Measurements from ENCODE around the gene MLH3. TPM values are rescaled to one million over a fixed set of nuclear protein-coding genes. Genes with fewer than 3 reads are reported as not detected.
A peak's percentile ranks its signal among the peaks of the same experiment; 100 is the strongest.

The MLH3 gene
- total RNA-seq, 3 donors from 2014 or later = 31.8 to 53.1 (median 42.9) TPM

GRCh38 chr14:75077794-75078193, 26.5 kb upstream of the MLH3 start:
- Histone ChIP-seq H3K36me3 (no peaks in the 10 kb centered on the region), H3K4me1 (no peaks in the 10 kb centered on the region), H3K27me3 (no peaks in the 10 kb centered on the region), H3K9me3 (no peaks in the 10 kb centered on the region), H3K27ac (no peak overlapping the region), H3K4me3 (no peak overlapping the region)
- intact Hi-C loops (cut with DNase I; ENCODE audit: low total_unique reads) = no loop called here
- DNase-seq (ENCODE audit: low spot score in 2 of 2) = no peak
- no peak for TF ChIP-seq POLR2AphosphoS5 (IDR thresholded peaks at IDR 0.05)
- TF ChIP-seq, protein P1, sequence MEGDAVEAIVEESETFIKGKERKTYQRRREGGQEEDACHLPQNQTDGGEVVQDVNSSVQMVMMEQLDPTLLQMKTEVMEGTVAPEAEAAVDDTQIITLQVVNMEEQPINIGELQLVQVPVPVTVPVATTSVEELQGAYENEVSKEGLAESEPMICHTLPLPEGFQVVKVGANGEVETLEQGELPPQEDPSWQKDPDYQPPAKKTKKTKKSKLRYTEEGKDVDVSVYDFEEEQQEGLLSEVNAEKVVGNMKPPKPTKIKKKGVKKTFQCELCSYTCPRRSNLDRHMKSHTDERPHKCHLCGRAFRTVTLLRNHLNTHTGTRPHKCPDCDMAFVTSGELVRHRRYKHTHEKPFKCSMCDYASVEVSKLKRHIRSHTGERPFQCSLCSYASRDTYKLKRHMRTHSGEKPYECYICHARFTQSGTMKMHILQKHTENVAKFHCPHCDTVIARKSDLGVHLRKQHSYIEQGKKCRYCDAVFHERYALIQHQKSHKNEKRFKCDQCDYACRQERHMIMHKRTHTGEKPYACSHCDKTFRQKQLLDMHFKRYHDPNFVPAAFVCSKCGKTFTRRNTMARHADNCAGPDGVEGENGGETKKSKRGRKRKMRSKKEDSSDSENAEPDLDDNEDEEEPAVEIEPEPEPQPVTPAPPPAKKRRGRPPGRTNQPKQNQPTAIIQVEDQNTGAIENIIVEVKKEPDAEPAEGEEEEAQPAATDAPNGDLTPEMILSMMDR (IDR thresholded peaks at IDR 0.05) = no peak
- TF ChIP-seq POLR2A (IDR thresholded peaks at IDR 0.05) = no peak

DNA sequence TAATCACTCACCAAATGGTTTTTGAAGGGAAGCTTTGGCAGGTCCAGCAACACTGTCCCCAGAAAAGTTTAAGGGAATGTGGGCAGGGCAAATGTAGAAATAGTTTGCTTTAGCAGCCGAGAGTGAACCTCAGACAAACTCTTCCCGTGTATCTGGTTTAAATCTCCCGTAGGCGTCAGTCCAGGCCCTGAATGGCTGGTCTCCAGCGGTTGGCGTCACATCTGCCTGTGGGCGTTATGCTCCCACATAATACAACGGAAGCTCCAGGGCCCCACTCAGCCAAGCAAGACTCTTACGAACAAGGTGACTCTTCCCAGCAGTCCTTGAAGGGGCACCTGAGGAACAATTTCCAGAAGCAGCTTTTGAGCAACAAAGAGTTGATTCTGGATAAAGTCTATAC, 19.1 kb upstream of the MLH3 start:
- H3K4me3 ChIP-seq = peak overlapping the region in 1 of 3 donors; percentile 69
- TF ChIP-seq, protein P1 (IDR thresholded peaks at IDR 0.05) = no peak
- peak in 2 of 3 donors; percentile 14 to 33 for TF ChIP-seq POLR2AphosphoS5 (IDR thresholded peaks at IDR 0.05)
- no peak for TF ChIP-seq POLR2A (IDR thresholded peaks at IDR 0.05)

GRCh38 chr14:75069811-75070145, 18.5 kb upstream of the MLH3 start:
- peaks cover 0 to 8% of the 10 kb centered on the region in 2 donors for H3K4me1 ChIP-seq
- TF ChIP-seq POLR2A (IDR thresholded peaks at IDR 0.05) (no peak), POLR2AphosphoS5 (IDR thresholded peaks at IDR 0.05) (no peak)
- TF ChIP-seq, protein P1 (IDR thresholded peaks at IDR 0.05) = no peak
- no peaks in the 10 kb centered on the region for H3K36me3 ChIP-seq
- H3K4me3 ChIP-seq = peak overlapping the region; percentile 31 to 69 (median 65)
- intact Hi-C loops (cut with DNase I; ENCODE audit: low total_unique reads) = no loop called here
- H3K27ac ChIP-seq = peak overlapping the region; percentile 93 to 98
- H3K9me3 ChIP-seq = no peaks in the 10 kb centered on the region
- DNase-seq (ENCODE audit: low spot score in 2 of 2) = no peak
- no peaks in the 10 kb centered on the region for H3K27me3 ChIP-seq

More for the DNA sequence above, 19.1 kb upstream of the MLH3 start:
- intact Hi-C loops (cut with DNase I; ENCODE audit: low total_unique reads) = no loop called here
- DNase-seq (ENCODE audit: low spot score in 2 of 2) = peak; percentile 53 to 83
- Histone ChIP-seq H3K9me3 (no peaks in the 10 kb centered on the region), H3K36me3 (no peaks in the 10 kb centered on the region), H3K27me3 (no peaks in the 10 kb centered on the region), H3K4me1 (peaks cover 0 to 8% of the 10 kb centered on the region in 2 donors), H3K27ac (peak overlapping the region; percentile 93 to 98)

- intact Hi-C loops (cut with DNase I; ENCODE audit: low total_unique reads) = no loop called here
- H3K9me3 ChIP-seq = no peaks in the 10 kb centered on the region
- no peaks in the 10 kb centered on the region for H3K36me3 ChIP-seq
- peak; percentile 77 to 86 (median 79) for TF ChIP-seq POLR2AphosphoS5 (IDR thresholded peaks at IDR 0.05)
- TF ChIP-seq, protein P1 (IDR thresholded peaks at IDR 0.05) = no peak
- peak; percentile 22 for TF ChIP-seq POLR2A (IDR thresholded peaks at IDR 0.05)
- H3K4me1 ChIP-seq = peaks cover 0 to 8% of the 10 kb centered on the region in 2 donors
- no peaks in the 10 kb centered on the region for H3K27me3 ChIP-seq
- peak within 1 kb of the TSS; percentile 93 to 98 for H3K27ac ChIP-seq
- peak; percentile 95 to 96 for DNase-seq (ENCODE audit: low spot score in 2 of 2)
- H3K4me3 ChIP-seq = peak within 1 kb of the TSS; percentile 31 to 69 (median 65)
These were observed 18.0 kb upstream of the MLH3 start, which contains the start of gene ZC2HC1C for GRCh38 chr14:75069121-75069810. TSS of gene ZC2HC1C (plus strand) at chr14:75069641. CDS start at chr14:75070574, 933 bp downstream.
